NCI-H1417 treated with DMSO at 0.1 percent for 48 hours (cell line): ENCODE measurements around the gene IGDCC3.

Experiments used
- DNase-seq: peaks from one replicate; lab custom pipeline; 2025; lab: John Stamatoyannopoulos, UW

Gene IGDCC3

DNA sequence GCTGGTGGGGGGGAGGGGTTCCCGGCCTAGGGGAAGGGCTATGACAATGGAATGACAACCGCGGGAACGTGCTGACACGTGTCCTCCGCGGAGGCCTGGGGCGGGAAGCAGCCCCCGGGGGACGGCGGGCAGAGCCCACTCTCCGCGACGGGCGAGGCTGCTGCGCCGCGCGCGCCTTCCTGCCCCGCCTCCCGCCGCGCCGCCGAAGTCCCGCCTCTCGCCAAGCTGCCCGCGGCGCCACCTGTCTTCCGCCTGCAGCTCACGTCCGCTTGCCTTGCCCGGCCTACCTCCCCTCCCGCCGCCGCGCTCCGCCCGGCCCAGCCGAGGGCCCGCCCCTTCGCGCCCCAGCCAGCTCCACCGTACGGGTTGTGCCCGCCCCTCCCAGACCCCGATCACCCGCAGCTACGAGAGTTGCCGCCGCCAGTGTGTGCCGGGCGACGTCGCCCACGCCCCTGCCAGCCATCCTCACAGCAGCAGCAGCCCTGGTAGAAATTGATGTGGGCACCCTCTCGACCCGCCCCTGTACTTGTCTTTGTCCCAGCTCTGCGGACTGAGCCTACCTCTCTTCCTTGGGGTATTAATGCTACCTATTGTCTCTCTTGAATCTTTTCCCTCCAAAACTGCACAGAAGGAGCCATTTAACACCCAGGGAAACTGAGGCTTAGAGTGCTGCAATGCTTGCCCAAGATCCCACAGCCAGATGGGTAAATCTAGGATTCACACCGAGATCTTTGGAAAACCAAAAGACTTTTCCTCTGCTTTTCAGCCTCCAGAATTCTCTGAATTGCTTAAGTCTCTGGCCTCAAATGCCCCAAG, 90.9 kb downstream of the IGDCC3 start, which contains the start of gene PARP16:
Gene PARP16, minus strand, starts transcription at position 180 of the 816 bp plus-strand sequence. CDS start 457 bp downstream, outside the sequence.
- peak; percentile 69 for DNase-seq

DNA sequence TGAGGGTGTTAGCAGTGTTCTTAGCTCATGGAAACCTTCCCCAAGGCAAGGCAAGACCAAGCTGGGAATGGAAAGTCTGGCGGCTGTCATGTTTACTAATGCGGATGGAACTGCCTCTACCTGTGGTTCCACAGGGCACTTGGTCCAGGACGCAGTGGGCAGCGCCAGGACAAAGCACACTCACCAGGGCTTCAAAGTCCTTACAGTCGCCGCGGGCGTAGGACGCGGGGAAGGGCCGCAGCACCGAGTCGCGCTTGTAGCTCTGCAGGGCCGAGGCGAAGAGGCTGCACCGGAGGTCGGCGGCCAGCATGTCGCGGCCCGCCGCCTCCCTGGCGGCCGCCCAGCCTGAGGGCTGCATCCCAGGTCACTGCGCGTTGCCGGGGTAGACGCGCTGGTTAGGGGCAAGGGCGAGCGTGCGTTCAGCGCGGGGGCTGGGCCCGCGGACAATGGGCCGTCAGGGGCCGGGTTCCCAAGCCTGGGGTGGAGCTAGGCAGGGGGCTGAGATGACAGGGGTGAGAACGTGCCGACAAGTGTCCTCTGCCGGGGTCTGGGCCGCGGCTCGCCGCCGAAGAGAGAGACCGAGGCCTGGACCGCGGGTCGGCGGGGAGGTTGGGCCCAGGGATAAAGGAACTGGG, 91.6 kb downstream of the IGDCC3 start:
- DNase-seq, result no peak

DNA sequence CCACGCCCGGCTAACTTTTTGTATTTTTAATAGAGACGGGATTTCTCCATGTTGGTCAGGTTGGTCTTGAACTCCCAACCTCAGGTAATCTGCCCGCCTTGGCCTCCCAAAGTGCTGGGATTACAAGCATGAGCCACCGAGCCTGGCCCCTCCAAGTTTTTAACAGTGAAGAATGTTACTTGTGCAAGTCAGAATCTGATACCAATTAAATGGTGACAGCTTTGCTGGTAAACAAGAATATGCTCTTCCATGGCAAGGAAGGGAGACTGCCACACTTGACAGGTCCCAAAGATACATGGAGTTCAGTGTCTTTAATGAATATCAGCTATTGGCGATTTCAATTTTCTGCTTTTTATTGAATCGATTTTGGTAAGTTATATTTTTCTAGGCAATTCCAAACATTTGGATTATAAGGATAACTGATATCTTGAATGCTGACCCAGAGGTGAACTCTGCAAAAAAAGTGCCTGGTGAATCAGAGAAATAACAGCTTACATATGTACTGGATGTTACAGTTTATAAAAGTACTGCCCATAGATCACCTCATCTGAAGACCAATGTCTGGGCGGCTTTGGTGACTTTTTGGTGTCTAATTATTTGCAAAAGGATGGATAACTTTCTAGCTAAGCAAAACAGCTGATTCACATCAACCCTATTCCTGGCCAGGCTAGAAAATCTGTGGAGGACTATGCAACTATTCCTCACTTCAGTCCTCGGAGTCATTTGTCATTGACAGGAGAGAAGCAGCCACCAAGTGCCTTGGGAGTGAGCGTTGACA, 92.3 kb downstream of the IGDCC3 start:
- DNase-seq, result no peak

DNA sequence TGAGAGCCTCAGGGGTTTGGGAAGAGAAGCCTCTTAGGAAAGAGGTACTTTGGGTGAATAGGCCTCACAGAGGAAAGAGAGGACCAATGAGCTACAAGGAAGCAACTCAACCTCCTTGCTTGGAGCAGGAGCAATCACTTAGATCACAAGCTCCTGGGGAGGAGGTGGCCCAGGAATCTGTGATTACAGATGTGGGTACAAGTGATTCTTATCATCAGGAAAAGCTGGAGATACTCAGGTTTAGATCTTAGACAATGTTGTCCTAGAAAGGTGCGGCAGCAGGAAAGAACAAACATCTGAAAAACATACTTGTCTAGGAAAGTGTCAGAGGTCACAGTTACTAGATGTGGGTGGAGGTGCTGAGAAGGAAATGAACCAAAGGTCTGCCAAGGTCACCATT, 99.3 kb downstream of the IGDCC3 start:
- DNase-seq, result no peak
